Vagina (tissue), 2 donors: ENCODE data around the gene SLC6A6.

ENCODE experiments used
- CTCF ChIP-seq, 3 experiments: fragments of 450-650 bp in 2 of 3; fragments of 200-600 bp in 1 of 3; sonication (generic) in 1 of 3; IDR thresholded peaks; one replicate each; pipeline ENCODE4 v1.5.1; 2017 to 2019; ENCODE audit warnings: antibody characterized with exemption in 3 of 3, mild to moderate bottlenecking in 2 of 3, moderate library complexity in 2 of 3
- POLR2A ChIP-seq, 2 donors: fragments of 450-650 bp; IDR thresholded peaks; one replicate each; pipeline ENCODE4 v1.6.1; 2017; ENCODE audit warnings: antibody characterized with exemption in 2 of 2, mild to moderate bottlenecking in 2 of 2, moderate library complexity in 2 of 2

DNA sequence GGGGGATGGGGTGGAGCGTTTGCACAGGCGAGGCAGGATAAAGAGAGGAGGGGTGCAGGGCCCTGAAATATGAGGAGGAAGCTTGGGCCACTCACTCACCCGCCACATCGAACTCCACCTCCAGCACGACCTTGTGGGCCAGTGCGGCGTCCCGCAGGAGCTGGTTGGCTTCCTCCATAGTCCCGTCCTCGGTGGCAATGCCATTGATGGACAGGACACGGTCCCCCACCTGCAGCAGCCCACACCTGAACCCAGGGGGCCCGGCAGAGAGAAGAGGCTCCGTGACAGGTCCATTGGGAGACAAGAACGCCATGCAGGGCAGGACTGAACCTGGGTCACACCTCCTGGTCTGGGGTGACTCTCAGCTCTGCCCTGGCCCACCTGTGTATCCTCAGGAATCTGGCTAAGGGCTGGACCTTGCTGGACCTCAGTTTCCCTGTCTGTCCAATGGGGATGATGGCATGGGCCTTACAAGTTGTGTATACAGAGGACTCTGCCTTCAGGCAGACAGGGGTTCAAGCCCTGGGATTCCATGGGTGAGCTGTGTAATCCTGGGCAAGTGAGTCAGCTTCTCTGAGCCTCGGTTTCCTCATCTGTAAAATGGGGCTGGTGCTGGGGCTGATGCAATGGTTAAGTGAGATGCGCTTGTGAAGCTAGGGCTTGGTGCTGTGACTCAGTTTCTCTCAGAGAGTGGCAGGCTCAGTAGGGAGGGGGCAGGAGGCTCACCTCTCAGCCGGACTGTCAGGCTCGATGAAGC, 111.3 kb downstream of the SLC6A6 start:
- TF ChIP-seq CTCF (IDR thresholded peaks at IDR 0.05) (no peak), POLR2A (IDR thresholded peaks at IDR 0.05) (no peak)
